Activated T-helper 17 cell treated with anti-CD3 and anti-CD28 coated beads, Interleukin-2, amount 50 U/mL, for 72 hours (primary cell): ENCODE measurements around the gene GTF2F2. TPM values are rescaled to one million over a fixed set of nuclear protein-coding genes. Genes with fewer than 3 reads are reported as not detected.
A peak's percentile ranks its signal among the peaks of the same experiment; 100 is the strongest.

Experiments used
- ATAC-seq: fragments of 150-1000 bp; cut with Tn5 transposase; replicated peaks from 2 replicates; pipeline ENCODE4 v1.10.0; 2021; ENCODE audit warnings: mild to moderate bottlenecking, moderate library complexity
- H3K27ac Mint-ChIP-seq: one replicate; pipeline ENCODE4 v1.8.0; 2022; ENCODE audit warnings: mixed read lengths
- H3K27me3 Mint-ChIP-seq: one replicate; pipeline ENCODE4 v1.8.0; 2022; ENCODE audit warnings: mixed read lengths
- H3K36me3 Mint-ChIP-seq: one replicate; pipeline ENCODE4 v1.8.0; 2022; ENCODE audit warnings: low read depth, mild to moderate bottlenecking, mixed read lengths
- H3K4me1 Mint-ChIP-seq: one replicate; pipeline ENCODE4 v1.8.0; 2022; ENCODE audit warnings: mixed read lengths
- H3K4me3 Mint-ChIP-seq: one replicate; pipeline ENCODE4 v1.8.0; 2022; ENCODE audit warnings: mild to moderate bottlenecking, mixed read lengths
- H3K9me3 Mint-ChIP-seq: one replicate; pipeline ENCODE4 v1.8.0; 2022; ENCODE audit warnings: mixed read lengths
- total RNA-seq, 2 donors: library from RNA; stranded (reverse); gene quantifications; one replicate each; pipeline ENCODE4 v1.2.3, GENCODE V29; 2022

GTF2F2 gene
- total RNA-seq, 2 donors from 2014 or later: 12.5 to 25.0 TPM

GRCh38 chr13:45316338-45316737 is 196.0 kb downstream of the GTF2F2 start:
- Mint-ChIP-seq H3K36me3 (no peaks in the 10 kb centered on the region), H3K9me3 (no peaks in the 10 kb centered on the region), H3K4me3 (no peak overlapping the region), H3K4me1 (peaks cover 5% of the 10 kb centered on the region), H3K27ac (no peak overlapping the region), H3K27me3 (no peaks in the 10 kb centered on the region)
- ATAC-seq: no peak

DNA sequence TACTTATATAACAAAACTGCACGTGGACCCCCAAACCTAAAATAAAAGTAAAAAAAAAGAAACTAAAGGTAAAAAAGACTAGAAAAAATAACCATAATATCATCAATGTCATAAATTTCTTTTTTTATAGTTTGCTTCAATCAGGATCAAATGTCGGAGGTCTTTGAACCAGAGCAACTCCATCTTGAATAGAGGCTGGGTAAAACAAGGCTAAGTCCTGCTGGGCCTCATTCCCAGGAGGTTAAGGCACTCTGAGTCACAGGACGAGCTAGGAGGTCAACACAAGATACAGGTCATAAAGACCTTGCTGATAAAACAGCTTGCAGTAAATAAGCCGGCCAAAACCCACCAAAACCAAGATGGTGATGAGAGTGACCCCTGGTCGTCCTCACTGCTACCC is 196.7 kb downstream of the GTF2F2 start:
- no peak for ATAC-seq
- H3K36me3 Mint-ChIP-seq: no peaks in the 10 kb centered on the region
- H3K4me1 Mint-ChIP-seq: peaks cover 5% of the 10 kb centered on the region
- H3K9me3 Mint-ChIP-seq: no peaks in the 10 kb centered on the region
- no peaks in the 10 kb centered on the region for H3K27me3 Mint-ChIP-seq
- no peak overlapping the region for H3K4me3 Mint-ChIP-seq
- H3K27ac Mint-ChIP-seq: no peak overlapping the region

- H3K36me3 Mint-ChIP-seq: no peaks in the 10 kb centered on the region
- H3K27me3 Mint-ChIP-seq: no peaks in the 10 kb centered on the region
- H3K9me3 Mint-ChIP-seq: no peaks in the 10 kb centered on the region
- no peak overlapping the region for H3K4me3 Mint-ChIP-seq
- H3K27ac Mint-ChIP-seq: no peak overlapping the region
- H3K4me1 Mint-ChIP-seq: peaks cover 9% of the 10 kb centered on the region
- no peak for ATAC-seq
These were observed 200.7 kb downstream of the GTF2F2 start for GRCh38 chr13:45320876-45321629.

DNA sequence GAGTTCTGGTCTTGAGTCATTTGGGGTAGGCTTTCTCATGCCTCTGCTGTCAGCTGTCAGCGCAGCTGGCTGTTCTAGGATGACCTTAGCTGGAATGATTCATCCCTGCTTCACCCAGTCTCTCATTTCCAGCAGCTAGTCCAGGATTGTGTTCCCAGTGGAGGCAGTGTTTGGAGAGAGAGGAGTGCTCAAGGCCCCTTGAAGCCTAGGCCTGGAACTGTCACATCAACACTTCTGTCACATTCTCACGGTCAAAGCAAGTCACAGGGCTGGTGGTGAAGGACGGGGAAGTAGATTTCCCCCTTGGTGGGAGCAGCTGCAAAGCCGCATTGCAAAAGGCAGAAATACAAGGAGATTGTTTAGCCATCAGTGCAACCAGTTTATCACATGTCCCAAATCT is 205.5 kb downstream of the GTF2F2 start:
- H3K4me3 Mint-ChIP-seq: no peak overlapping the region
- H3K27ac Mint-ChIP-seq: no peak overlapping the region
- no peaks in the 10 kb centered on the region for H3K27me3 Mint-ChIP-seq
- peaks cover 15% of the 10 kb centered on the region for H3K4me1 Mint-ChIP-seq
- no peaks in the 10 kb centered on the region for H3K9me3 Mint-ChIP-seq
- peak; percentile 35 for ATAC-seq
- H3K36me3 Mint-ChIP-seq: no peaks in the 10 kb centered on the region

DNA sequence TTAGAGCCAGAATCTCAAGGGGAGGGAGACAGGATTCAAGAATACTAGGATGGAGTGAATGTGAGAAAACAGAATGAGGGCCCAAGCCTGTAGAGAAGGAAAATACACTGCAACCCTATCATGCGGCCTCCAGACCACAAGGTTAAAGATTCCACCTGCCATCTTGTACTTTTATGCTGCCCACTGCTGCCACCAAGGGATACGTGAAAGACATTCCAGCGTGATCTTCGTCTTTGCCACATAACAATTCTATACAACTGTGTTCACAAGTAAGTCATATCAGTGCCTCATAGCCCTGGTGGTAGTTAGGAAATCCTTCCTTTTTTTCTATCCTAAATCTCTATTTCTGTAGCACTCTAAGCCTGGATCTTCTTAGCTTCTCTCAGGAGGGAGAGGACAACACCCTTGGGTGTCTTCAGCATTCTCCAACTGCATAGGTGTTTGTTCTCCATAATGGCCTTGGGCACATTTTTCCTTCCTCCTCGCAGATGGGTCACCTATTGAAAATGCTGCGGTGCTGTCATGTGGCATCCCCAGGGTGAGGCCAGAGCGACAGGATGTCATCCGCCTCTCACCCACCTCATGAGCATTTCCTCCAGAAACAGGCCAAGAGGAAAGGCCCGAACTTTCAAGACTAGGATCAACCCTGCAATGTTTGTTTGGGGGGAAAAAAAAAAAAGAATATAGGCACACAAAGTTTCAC is 207.1 kb downstream of the GTF2F2 start:
- peak; percentile 38 for ATAC-seq
- Mint-ChIP-seq H3K27me3 (no peaks in the 10 kb centered on the region), H3K4me1 (peaks cover 19% of the 10 kb centered on the region), H3K36me3 (peaks cover 3% of the 10 kb centered on the region), H3K4me3 (peak overlapping the region; percentile 5), H3K27ac (peak overlapping the region; percentile 2), H3K9me3 (no peaks in the 10 kb centered on the region)

DNA sequence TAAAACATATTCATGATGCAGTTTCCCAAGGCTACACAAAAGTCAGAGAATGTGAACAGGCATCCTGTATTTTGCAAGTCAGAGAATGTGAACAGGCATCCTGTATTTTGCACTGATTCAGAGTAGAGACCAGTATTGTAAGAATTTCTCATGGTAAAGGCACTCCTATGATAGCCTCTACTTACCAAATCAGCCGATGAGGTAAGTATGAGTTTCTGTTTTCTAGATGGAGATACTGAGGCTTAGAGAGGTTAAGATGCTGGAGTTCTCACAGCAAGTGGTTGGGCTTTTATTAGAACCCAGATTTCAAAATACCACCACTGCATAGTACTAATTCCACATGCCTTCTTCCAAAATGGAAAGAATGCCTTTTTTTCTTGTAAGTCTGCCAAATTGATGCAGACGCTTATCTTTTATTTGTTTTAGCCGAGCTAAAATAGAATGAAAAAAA is 208.4 kb downstream of the GTF2F2 start:
- H3K4me3 Mint-ChIP-seq: no peak overlapping the region
- no peaks in the 10 kb centered on the region for H3K27me3 Mint-ChIP-seq
- H3K36me3 Mint-ChIP-seq: peaks cover 12% of the 10 kb centered on the region
- no peaks in the 10 kb centered on the region for H3K9me3 Mint-ChIP-seq
- no peak overlapping the region for H3K27ac Mint-ChIP-seq
- peaks cover 29% of the 10 kb centered on the region for H3K4me1 Mint-ChIP-seq
- no peak for ATAC-seq

GRCh38 chr13:45331123-45331619 is 210.9 kb downstream of the GTF2F2 start:
- Mint-ChIP-seq H3K36me3 (peaks cover 37% of the 10 kb centered on the region), H3K9me3 (no peaks in the 10 kb centered on the region), H3K27me3 (no peaks in the 10 kb centered on the region), H3K4me3 (no peak overlapping the region), H3K27ac (no peak overlapping the region), H3K4me1 (peaks cover 46% of the 10 kb centered on the region)
- ATAC-seq: peak; percentile 26

DNA sequence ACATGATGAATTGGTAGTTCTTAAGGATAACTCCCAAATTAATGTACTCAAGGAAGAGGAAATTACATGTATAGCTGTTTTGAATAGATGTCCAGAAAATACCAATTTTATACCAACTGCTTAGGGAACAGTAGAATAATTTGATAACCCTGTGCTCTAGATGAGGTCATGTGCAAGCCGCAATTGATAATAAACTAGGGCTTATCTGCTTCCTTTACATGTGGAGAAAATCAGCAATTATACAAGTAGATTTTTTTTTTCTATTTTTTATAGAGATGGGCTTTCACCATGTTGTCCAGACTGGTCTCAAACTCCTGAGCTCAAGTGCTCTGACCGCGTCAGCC is 211.4 kb downstream of the GTF2F2 start:
- Mint-ChIP-seq H3K4me1 (peaks cover 51% of the 10 kb centered on the region), H3K36me3 (peaks cover 42% of the 10 kb centered on the region), H3K9me3 (no peaks in the 10 kb centered on the region), H3K27ac (no peak overlapping the region), H3K27me3 (no peaks in the 10 kb centered on the region), H3K4me3 (no peak overlapping the region)
- no peak for ATAC-seq

DNA sequence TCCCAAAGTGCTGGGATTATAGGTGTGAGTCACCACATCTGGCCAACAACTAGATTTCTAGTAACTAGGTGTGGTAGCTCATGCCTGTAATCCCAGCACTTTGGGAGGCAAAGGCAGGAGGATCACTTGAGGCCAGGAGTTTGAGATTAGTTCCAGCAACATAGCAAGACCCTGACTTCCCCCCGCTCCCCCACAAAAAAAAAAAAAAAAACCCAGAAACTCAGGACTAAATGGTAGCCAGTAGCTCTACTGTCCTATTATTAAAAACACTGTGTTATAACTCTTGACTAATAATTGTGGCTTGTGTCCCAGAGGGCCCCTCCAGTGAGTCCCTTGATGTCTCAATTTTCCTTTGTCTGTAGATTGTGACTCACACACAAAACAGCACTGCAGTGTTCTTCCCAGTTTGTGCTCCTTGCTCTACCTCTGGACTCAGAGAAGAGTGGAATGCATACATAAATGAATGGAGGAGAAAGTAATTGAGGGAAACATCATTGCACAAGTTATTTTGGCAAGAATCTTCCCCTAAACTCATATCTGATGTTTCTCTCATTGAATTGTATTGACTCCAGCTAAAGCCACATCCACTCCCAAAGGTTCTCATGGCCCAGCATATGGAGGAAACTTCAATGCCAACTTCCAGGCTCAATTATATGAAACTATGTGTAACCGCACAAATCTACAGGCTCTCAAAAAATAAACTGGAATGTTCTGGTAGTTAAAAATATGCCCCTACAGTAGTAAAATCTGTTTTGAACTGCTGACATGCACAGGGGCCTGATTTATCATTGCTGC is 211.9 kb downstream of the GTF2F2 start:
- ATAC-seq: no peak
- Mint-ChIP-seq H3K36me3 (peaks cover 48% of the 10 kb centered on the region), H3K4me1 (peaks cover 52% of the 10 kb centered on the region), H3K4me3 (no peak overlapping the region), H3K27ac (no peak overlapping the region), H3K27me3 (no peaks in the 10 kb centered on the region), H3K9me3 (no peaks in the 10 kb centered on the region)

DNA sequence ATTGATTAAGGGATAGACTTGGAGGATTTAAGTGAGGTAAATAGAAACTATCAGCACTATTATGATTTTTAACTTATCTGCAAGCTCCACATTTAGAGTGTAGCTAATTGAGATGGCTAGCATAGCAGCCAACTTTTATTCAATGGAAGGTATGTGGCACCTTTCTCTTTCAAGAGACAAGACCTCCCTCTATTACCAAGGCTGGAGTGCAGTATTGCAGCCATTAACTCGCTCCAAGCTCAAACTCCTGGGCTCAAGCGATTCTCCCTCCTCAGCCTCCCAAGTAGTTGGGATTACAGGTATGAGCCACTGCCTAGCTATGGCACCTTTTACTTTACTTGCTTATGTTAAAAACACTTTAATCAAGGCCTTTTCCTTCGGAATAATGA is 212.5 kb downstream of the GTF2F2 start:
- no peak for ATAC-seq
- peaks cover 52% of the 10 kb centered on the region for H3K4me1 Mint-ChIP-seq
- H3K27me3 Mint-ChIP-seq: no peaks in the 10 kb centered on the region
- no peaks in the 10 kb centered on the region for H3K9me3 Mint-ChIP-seq
- H3K36me3 Mint-ChIP-seq: peaks cover 54% of the 10 kb centered on the region
- peak overlapping the region; percentile 92 for H3K4me3 Mint-ChIP-seq
- H3K27ac Mint-ChIP-seq: no peak overlapping the region

DNA sequence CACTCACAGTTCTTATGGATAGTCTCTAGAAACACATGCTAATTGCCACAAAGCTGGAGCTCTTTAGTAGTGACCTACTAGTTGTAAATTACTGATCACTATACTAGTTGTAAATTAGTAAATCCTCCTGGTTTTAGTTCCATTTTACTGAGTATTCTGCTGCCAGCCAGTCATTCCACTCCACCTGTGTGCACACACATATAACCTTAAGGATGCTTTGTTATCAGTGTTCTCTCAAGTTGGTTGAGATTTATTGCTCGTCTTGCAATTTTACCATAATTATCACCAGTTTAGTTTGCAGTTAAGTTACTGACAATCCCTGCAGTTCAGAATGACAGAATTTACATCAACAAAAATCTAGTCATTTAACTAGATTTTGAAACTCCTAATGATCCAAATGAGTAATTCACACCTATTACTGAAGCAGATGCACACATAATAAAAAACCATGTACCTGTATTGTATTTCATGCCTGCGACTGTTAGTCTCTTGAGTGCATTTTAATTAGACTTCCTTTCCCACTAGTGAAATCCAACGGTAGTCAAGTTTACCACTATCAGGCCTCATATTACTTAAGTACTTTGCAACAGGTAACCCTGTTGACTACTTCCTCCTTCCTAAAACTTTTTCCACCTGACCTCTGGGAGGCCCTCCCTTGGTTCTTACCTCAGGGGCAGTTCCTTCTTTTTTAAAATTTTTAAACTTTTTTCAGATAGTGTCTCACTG is 213.1 kb downstream of the GTF2F2 start:
- H3K4me1 Mint-ChIP-seq: peaks cover 53% of the 10 kb centered on the region
- H3K36me3 Mint-ChIP-seq: peaks cover 60% of the 10 kb centered on the region
- peak overlapping the region; percentile 92 for H3K4me3 Mint-ChIP-seq
- no peak for ATAC-seq
- H3K27ac Mint-ChIP-seq: no peak overlapping the region
- no peaks in the 10 kb centered on the region for H3K9me3 Mint-ChIP-seq
- no peaks in the 10 kb centered on the region for H3K27me3 Mint-ChIP-seq
